Tibial nerve (tissue), 3 donors: ENCODE measurements around the gene GLIPR2.

Source experiments
- CTCF ChIP-seq, 5 experiments: fragments of 200-600 bp in 3 of 5; fragments of 450-650 bp in 2 of 5; sonication (generic) in 3 of 5; IDR thresholded peaks; one replicate each; pipeline ENCODE4 v1.5.1; 2016 to 2019; ENCODE audit warnings: antibody characterized with exemption in 5 of 5, mild to moderate bottlenecking in 3 of 5, moderate library complexity in 2 of 5
- POLR2A ChIP-seq, 2 donors: fragments of 450-650 bp; IDR thresholded peaks; one replicate each; pipeline ENCODE4 v1.6.1; 2017; ENCODE audit warnings: antibody characterized with exemption in 2 of 2, mild to moderate bottlenecking in 2 of 2, moderate library complexity in 2 of 2

GRCh38 chr9:36135741-36136271 is 727 bp upstream of the GLIPR2 start:
- no peak for TF ChIP-seq CTCF (IDR thresholded peaks at IDR 0.05)
- no peak for TF ChIP-seq POLR2A (IDR thresholded peaks at IDR 0.05)
